OCI-LY7 (cell line): Measurements from ENCODE around the gene RASA2.

Source experiments
- CTCF ChIP-seq: fragments of 200-600 bp; sonication (generic); conservative IDR thresholded peaks from 2 replicates; pipeline ENCODE4 v1.5.1; 2014; ENCODE audit warnings: mild to moderate bottlenecking, antibody characterized with exemption, low read length, moderate library complexity, mixed read lengths
- EZH2phosphoT487 ChIP-seq: fragments of 200-600 bp; sonication (generic); IDR thresholded peaks from 2 replicates; pipeline ENCODE4 v1.6.1; 2018; ENCODE audit warnings: low read depth, borderline replicate concordance, mild to moderate bottlenecking, mixed run types, antibody characterized with exemption, low read length, moderate library complexity, mixed read lengths

- TF ChIP-seq CTCF = no peak
- no peak for TF ChIP-seq EZH2phosphoT487
Observed at GRCh38 chr3:141546081-141546480, 59.3 kb downstream of the RASA2 start.
